Measurements from ENCODE around the gene CFAP97D1.

GRCh38 chr17:43787728-43788127 lies 7.5 kb downstream of the CFAP97D1 start:
- TF ChIP-seq POLR2AphosphoS5 (IDR thresholded peaks at IDR 0.05) = no peak
- TF ChIP-seq CTCF (IDR thresholded peaks at IDR 0.05) = no peak
- no peak for TF ChIP-seq EP300 (IDR thresholded peaks at IDR 0.05)
- TF ChIP-seq POLR2A (IDR thresholded peaks at IDR 0.05) = no peak

Data from gastroesophageal sphincter (tissue), 3 donors.